IgD-negative memory B cell (primary cell): ENCODE results near the gene KIF11. TPM values are rescaled to one million over a fixed set of nuclear protein-coding genes. Genes with fewer than 3 reads are reported as not detected.
"Not testable (repeated sequence)": the region's sequence is repeated elsewhere in the genome, so short reads cannot be mapped to it uniquely, and the experiment has no call there.

ENCODE experiments used
- H3K27ac Mint-ChIP-seq, 3 donors: one replicate each; pipeline ENCODE4 v1.8.0; 2020 to 2022; ENCODE audit warnings: mild to moderate bottlenecking in 3 of 3, mixed read lengths in 3 of 3, moderate library complexity in 1 of 3
- H3K27me3 Mint-ChIP-seq: one replicate; pipeline ENCODE4 v1.8.0; 2021; ENCODE audit warnings: mixed read lengths
- H3K36me3 Mint-ChIP-seq: one replicate; pipeline ENCODE4 v1.8.0; 2020; ENCODE audit warnings: mild to moderate bottlenecking, mixed read lengths
- H3K4me1 Mint-ChIP-seq, 3 donors: one replicate each; pipeline ENCODE4 v1.8.0; 2020 to 2022; ENCODE audit warnings: mixed read lengths in 3 of 3, mild to moderate bottlenecking in 1 of 3
- H3K4me3 Mint-ChIP-seq, 4 donors: one replicate each; pipeline ENCODE4 v1.8.0; 2020 to 2022; ENCODE audit warnings: mild to moderate bottlenecking in 4 of 4, mixed read lengths in 4 of 4, moderate library complexity in 3 of 4
- H3K9me3 Mint-ChIP-seq, 3 donors: one replicate each; pipeline ENCODE4 v1.8.0; 2020 to 2021; ENCODE audit warnings: mixed read lengths in 3 of 3, mild to moderate bottlenecking in 1 of 3
- polyA plus RNA-seq: library from polyadenylated mRNA; unstranded; fragments of 300-500 nt; fragmentation: Illumina TruSeq; gene quantifications from one replicate; pipeline ENCODE4 v1.2.3, GENCODE V29; 2021

The KIF11 gene
- polyA plus RNA-seq, 1 donor from 2014 or later: 0.68 TPM

DNA sequence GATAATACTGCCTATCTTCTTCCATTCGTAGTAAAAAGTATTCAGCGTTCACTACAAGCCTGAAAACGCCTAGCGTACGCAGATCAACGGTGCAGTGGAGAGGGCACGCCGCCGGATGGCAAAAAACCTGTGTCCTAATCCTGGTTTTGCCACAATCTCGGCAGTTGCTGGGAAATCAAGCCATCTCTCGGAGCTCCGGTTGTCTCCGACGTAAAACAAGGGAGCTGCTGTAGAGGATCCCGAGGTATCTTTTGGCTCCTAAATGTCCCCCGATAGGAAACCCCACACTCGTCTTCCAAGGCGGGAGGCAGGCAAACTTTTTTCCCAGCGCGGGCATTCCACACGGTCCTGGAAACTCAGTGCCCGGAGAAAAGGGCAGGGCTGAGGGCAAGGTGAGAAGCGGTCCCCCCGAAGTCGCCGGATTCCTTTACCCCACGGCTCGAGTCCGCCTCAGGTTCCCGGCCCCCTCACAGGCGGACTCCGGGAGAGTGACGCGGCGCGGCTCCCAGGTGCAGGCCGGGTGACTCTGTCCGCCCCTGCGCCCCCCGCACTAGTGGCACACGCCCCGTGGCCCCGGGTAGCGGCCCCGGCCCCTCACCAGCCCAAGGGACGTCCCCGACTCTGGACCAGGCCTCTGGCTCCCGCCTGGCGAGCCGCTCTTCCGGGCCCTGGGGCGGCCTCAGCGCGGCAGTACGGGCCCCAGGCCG is 19.7 kb upstream of the KIF11 start:
- H3K4me3 Mint-ChIP-seq: peak overlapping the region; percentile 88 to 98 (median 96)
- no peaks in the 10 kb centered on the region for H3K27me3 Mint-ChIP-seq
- H3K9me3 Mint-ChIP-seq: no peaks in the 10 kb centered on the region
- H3K27ac Mint-ChIP-seq: peak overlapping the region; percentile 12 to 68 (median 63)
- no peaks in the 10 kb centered on the region for H3K36me3 Mint-ChIP-seq
- peaks cover 21 to 35% (median 32%) of the 10 kb centered on the region in 3 donors for H3K4me1 Mint-ChIP-seq

DNA sequence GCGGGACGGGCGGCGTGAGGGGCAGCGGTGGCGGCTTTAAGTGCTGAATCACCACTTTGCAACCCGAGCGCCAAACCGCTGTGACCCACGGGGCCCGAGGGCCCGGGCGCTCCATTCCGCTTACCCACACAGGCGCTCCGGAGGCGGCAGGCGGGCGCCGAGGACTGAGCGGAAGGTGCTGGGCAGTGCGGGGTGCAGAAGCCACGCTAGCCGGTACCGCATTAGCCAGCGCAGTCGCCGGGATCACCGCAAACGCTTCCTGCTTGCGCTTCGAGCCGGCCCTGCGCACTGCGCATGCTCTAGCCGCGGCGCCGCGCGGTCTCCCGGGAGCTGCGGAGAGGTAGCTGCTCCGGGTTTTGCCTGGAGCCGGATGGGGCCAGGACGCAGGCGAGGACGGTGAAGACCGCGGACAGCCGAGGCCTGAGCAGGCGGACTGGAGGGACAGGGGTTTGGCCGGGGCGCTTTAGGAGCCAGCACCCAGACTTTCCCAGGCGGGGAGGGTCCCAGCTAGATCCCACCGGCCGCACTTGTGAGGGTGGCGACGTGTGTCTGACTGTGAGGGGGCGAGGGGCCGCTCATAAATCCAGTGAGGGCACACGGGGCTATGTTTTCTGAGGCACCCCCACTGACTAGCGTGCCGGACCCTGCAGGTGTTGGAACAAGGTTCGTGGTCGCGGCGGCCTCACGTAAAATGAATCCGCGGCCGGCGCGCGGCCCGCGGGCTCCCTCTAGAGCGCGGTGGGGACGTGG is 19.0 kb upstream of the KIF11 start, which contains the start of gene IDE:
Gene IDE, minus strand, starts transcription at position 296 of the 750 bp plus-strand sequence. Its CDS starts 74 bp downstream, at position 222.
- no peaks in the 10 kb centered on the region for H3K36me3 Mint-ChIP-seq
- peak within 1 kb of the TSS; percentile 88 to 98 (median 96) for H3K4me3 Mint-ChIP-seq
- H3K4me1 Mint-ChIP-seq: peaks cover 21 to 34% (median 30%) of the 10 kb centered on the region in 3 donors
- H3K27me3 Mint-ChIP-seq: no peaks in the 10 kb centered on the region
- peak within 1 kb of the TSS; percentile 87 to 96 (median 95) for H3K27ac Mint-ChIP-seq
- no peaks in the 10 kb centered on the region for H3K9me3 Mint-ChIP-seq

DNA sequence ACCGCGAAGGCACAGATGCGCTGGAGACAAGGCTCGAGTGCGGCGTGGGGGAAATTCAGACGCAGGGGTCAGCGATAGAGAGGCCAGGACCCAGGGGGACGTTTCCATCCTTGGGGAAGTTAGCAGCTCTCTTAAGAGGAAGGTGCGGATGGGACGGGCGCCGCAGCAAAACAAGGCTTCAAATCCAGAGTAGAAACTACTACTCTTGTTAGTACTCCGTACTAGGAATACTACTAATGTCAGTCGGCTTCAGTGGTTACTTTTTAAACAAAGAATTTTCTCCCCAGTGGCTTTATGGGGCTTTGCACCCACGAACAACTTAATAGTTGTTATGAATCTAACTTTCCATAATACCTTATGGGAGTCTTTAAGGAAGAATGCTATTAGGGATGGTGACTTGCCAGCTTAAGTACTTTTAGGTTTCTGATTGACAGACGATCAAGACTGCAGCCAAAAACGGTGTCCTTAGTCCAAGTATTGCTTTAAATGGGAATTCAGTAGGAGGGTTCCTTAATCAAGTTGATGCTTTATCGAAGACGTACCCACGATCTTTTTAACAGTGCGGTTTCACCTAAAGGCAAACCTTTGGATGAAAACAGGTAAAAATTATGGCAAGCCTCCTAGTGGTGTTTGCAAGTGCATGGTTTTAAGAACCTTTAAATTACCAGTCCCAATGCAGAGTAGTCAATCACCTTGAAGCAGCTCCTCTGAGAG is 18.2 kb upstream of the KIF11 start:
- Mint-ChIP-seq H3K4me3 (peak overlapping the region; percentile 88 to 98 (median 96)), H3K27ac (peak overlapping the region; percentile 87 to 96 (median 95)), H3K36me3 (no peaks in the 10 kb centered on the region), H3K27me3 (no peaks in the 10 kb centered on the region), H3K9me3 (no peaks in the 10 kb centered on the region), H3K4me1 (peaks cover 21 to 30% (median 27%) of the 10 kb centered on the region in 3 donors)

DNA sequence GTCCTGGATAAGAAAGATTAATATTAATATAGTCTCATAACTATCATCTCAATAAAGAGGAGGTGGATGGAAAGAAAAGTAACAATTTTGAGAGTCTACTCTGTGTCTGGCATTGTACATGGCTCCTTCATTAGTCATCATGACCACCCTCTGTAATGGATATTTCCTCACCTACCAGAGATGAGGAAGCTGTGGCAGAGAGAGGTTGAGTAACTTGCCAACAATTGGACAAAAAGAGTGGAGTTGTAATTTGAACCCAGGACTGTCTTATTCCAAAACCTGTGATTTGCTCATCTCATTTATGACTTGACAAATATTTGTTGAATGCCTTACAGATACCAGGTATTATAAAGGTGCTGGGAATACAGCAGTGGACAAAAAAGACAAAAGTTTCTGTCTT is 17.0 kb upstream of the KIF11 start:
- H3K4me3 Mint-ChIP-seq: no peak overlapping the region
- no peak overlapping the region for H3K27ac Mint-ChIP-seq
- no peaks in the 10 kb centered on the region for H3K27me3 Mint-ChIP-seq
- no peaks in the 10 kb centered on the region for H3K9me3 Mint-ChIP-seq
- peaks cover 18 to 25% (median 24%) of the 10 kb centered on the region in 3 donors for H3K4me1 Mint-ChIP-seq
- no peaks in the 10 kb centered on the region for H3K36me3 Mint-ChIP-seq

DNA sequence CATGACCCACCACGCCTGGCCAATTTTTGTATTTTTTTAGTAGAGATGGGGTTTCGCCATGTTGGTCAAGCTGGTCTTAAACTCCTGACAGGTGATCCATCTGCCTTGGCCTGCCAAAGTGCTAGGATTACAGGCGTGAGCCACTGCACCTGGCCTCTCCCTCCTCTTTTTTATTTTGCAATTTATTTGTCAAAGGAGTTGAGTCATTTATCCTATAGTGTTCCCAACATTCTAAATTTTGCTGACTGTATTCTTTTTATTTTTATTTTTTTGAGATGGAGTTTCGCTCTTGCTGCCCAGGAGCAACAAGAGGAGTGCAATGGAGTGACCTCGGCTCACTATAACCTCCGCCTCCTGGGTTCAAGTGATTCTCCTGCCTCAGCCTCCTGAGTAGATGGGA is 10.6 kb upstream of the KIF11 start:
- not testable (repeated sequence) for H3K4me3 Mint-ChIP-seq, H3K27ac Mint-ChIP-seq, H3K9me3 Mint-ChIP-seq, H3K36me3 Mint-ChIP-seq, H3K4me1 Mint-ChIP-seq, H3K27me3 Mint-ChIP-seq

- H3K27ac Mint-ChIP-seq: peak overlapping the region; percentile 96 to 99 (median 98)
- peaks cover 4% of the 10 kb centered on the region for H3K36me3 Mint-ChIP-seq
- peaks cover 18 to 25% (median 23%) of the 10 kb centered on the region in 3 donors for H3K4me1 Mint-ChIP-seq
- H3K9me3 Mint-ChIP-seq: no peaks in the 10 kb centered on the region
- no peaks in the 10 kb centered on the region for H3K27me3 Mint-ChIP-seq
- H3K4me3 Mint-ChIP-seq: peak overlapping the region; percentile 93 to 100 (median 96)
Observed at GRCh38 chr10:92590623-92591549, 2.0 kb upstream of the KIF11 start.

- Mint-ChIP-seq H3K27me3 (no peaks in the 10 kb centered on the region), H3K27ac (peak overlapping the region; percentile 98 to 99 (median 99)), H3K36me3 (peaks cover 4% of the 10 kb centered on the region), H3K4me3 (peak overlapping the region; percentile 96 to 100 (median 98)), H3K9me3 (no peaks in the 10 kb centered on the region), H3K4me1 (peaks cover 22 to 25% (median 23%) of the 10 kb centered on the region in 3 donors)
Observed at GRCh38 chr10:92591550-92592022, 1.3 kb upstream of the KIF11 start.

DNA sequence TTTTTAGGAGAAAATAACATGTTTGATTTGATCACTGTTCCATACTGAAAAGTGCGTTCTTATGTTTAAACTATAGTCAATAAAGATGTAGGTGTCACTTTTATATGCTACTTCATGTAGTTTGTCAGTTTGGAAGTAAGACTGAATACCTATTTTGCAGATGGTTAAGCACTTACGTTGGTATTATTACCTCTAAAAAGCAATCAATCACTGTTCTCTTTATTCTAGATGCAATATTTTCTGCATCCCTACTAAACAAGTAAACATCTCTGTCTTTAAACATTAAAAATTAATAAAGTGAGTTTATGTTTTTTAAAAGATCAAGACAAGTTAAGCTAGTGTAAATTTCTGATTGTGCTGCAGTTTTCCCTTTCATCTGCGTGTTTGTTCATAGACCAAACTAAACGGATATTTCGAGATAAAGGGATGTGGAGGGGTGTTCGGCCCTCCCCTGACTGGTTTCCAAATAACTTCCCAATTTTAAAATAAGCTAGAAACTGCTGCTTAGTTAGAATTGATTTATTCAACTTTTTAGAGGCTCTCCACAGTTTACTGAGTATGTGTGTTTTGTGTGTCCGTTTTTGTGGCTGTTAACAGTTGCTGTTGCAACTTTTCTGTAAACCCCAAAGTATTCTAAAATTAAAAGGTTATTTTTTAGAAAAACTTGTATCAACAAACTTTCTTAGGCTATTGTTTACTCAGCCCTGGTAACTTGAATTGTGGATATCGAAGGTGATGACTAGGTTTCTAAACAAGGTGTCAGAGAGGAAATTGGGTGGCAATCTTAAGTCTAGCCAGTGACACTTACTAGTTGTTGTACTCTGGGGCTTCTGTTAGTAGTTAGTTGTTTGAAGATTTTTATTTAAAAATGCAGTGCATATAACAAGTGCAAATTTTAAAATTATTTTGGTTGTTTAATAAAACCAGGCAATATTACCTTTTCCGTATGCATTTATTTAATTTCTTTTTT is 974 bp downstream of the KIF11 start:
- Mint-ChIP-seq H3K4me3 (peak overlapping the region; percentile 96 to 100 (median 98)), H3K9me3 (no peaks in the 10 kb centered on the region), H3K27me3 (no peaks in the 10 kb centered on the region), H3K4me1 (peaks cover 25 to 28% (median 28%) of the 10 kb centered on the region in 3 donors), H3K36me3 (peaks cover 5% of the 10 kb centered on the region), H3K27ac (peak overlapping the region; percentile 23 to 98 (median 59))

- peaks cover 20 to 25% (median 24%) of the 10 kb centered on the region in 3 donors for H3K4me1 Mint-ChIP-seq
- H3K27me3 Mint-ChIP-seq: no peaks in the 10 kb centered on the region
- H3K36me3 Mint-ChIP-seq: peaks cover 5% of the 10 kb centered on the region
- H3K9me3 Mint-ChIP-seq: no peaks in the 10 kb centered on the region
- H3K4me3 Mint-ChIP-seq: peak overlapping the region; percentile 12 to 97 (median 74)
- H3K27ac Mint-ChIP-seq: peak overlapping the region in 2 of 3 donors; percentile 25 to 26
Observed at GRCh38 chr10:92595505-92595904, 2.6 kb downstream of the KIF11 start.

GRCh38 chr10:92598321-92598720 is 5.4 kb downstream of the KIF11 start:
- Mint-ChIP-seq H3K27me3 (no peaks in the 10 kb centered on the region), H3K4me1 (peaks cover 7 to 25% (median 15%) of the 10 kb centered on the region in 3 donors), H3K27ac (peak overlapping the region in 1 of 3 donors; percentile 58), H3K4me3 (peak overlapping the region in 1 of 4 donors; percentile 53), H3K36me3 (peaks cover 4% of the 10 kb centered on the region), H3K9me3 (no peaks in the 10 kb centered on the region)

DNA sequence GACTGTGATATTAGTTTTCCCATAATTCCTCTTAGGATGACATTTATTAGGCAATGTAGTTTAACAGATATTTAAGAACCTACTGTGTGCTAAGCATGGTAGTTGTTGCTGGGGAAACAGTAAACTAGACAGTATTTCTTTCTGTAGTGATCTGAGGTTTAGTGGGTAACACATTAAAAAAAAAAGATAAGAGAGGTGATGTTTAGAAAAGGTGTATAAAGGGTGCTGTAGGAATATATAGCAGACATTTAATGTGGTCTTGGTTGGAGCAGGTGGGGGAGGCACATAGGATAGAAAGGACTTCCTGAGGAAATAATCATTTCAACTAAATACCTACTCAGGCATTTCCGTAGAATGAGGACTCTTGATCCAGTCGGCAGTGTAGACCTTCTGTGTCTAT is 11.9 kb downstream of the KIF11 start:
- no peaks in the 10 kb centered on the region for H3K9me3 Mint-ChIP-seq

DNA sequence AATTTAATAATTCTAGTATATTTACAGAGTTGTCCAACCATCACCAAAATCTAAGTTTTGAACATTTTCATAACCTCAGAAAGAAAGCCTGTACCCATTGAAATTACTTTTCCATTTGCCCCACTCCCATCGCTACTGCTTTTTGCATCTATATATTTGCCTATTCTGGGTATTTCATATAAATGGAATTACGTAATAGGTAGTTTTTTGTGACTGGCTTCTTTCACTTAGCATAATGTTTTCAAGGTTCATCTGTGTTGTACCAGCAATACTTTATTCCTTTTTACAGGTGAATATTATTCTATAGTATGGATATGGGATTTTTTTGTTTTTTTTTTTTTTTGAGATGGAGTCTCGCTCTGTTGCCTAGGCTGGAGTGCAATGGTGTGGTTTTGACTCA is 22.6 kb downstream of the KIF11 start:
- Mint-ChIP-seq H3K9me3 (no peaks in the 10 kb centered on the region), H3K4me3 (no peak overlapping the region), H3K27ac (no peak overlapping the region), H3K27me3 (no peaks in the 10 kb centered on the region), H3K36me3 (peaks cover 9% of the 10 kb centered on the region), H3K4me1 (peaks cover 0 to 3% (median 0%) of the 10 kb centered on the region in 3 donors)

More for the DNA sequence above, 11.9 kb downstream of the KIF11 start:
- Mint-ChIP-seq H3K27me3 (no peaks in the 10 kb centered on the region), H3K27ac (peak overlapping the region in 1 of 3 donors; percentile 77), H3K36me3 (peaks cover 9% of the 10 kb centered on the region), H3K4me1 (peaks cover 6 to 14% (median 13%) of the 10 kb centered on the region in 3 donors), H3K4me3 (no peak overlapping the region)

- H3K9me3 Mint-ChIP-seq: peaks cover 0 to 2% (median 2%) of the 10 kb centered on the region in 3 donors
- peaks cover 0 to 3% (median 0%) of the 10 kb centered on the region in 3 donors for H3K4me1 Mint-ChIP-seq
- H3K4me3 Mint-ChIP-seq: no peak overlapping the region
- peaks cover 16% of the 10 kb centered on the region for H3K36me3 Mint-ChIP-seq
- H3K27ac Mint-ChIP-seq: no peak overlapping the region
- H3K27me3 Mint-ChIP-seq: no peaks in the 10 kb centered on the region
Observed at GRCh38 chr10:92619368-92619767, 26.4 kb downstream of the KIF11 start.
